SU-DHL-6 (cell line): ENCODE measurements around the gene CNTN1.

Source experiments
- CTCF ChIP-seq: fragments of 200-600 bp; sonication (generic); IDR thresholded peaks from one replicate; pipeline ENCODE4 v1.5.1; 2017; ENCODE audit warnings: antibody characterized with exemption, mild to moderate bottlenecking, low read length, moderate library complexity; ENCODE audit not compliant: insufficient read depth, poor library complexity, severe bottlenecking
- EZH2phosphoT487 ChIP-seq: fragments of 200-600 bp; sonication (generic), shearing (Covaris generic); conservative IDR thresholded peaks from 2 replicates; pipeline ENCODE4 v1.6.1; 2018; ENCODE audit warnings: mild to moderate bottlenecking, antibody characterized with exemption, low read length, moderate library complexity, mixed read lengths

DNA sequence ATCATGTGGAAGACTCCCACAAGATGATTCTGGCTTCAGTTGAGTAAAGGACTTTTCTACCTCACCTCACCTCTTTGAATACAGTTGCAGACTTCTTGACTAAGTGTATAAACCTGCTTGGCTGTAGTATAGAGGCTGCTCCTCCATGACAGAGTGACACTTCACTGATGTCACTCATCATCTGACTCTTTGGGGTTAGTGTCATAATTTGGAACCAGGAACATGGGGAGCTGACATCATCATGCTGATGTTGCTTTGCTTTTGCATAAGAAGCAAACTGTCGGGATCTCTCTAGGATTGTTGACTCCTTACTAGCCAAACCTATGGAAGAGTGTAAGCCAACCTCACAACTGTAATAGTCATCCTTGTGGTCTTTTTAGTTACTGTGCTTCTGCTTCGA lies 420.7 kb downstream of the CNTN1 start:
- TF ChIP-seq CTCF (no peak), EZH2phosphoT487 (no peak)
